Endothelial cell of umbilical vein (primary cell): Measurements from ENCODE around the gene TRIM23.

Experiments
- GATA2 ChIP-seq: IDR thresholded peaks from 2 replicates; pipeline ENCODE4 v1.7.0; 2011; ENCODE audit warnings: low read depth, mild to moderate bottlenecking, moderate library complexity, mixed read lengths, low read length; ENCODE audit not compliant: insufficient read length, insufficient read depth
- JUN ChIP-seq: IDR thresholded peaks from 2 replicates; pipeline ENCODE4 v1.6.1; 2011; ENCODE audit warnings: borderline replicate concordance, low read depth; ENCODE audit not compliant: insufficient read length, insufficient read depth
- MYC ChIP-seq: IDR thresholded peaks from one replicate; pipeline ENCODE4 v1.6.1; 2011; ENCODE audit warnings: mild to moderate bottlenecking, low read depth, low read length
- POLR2A ChIP-seq: IDR thresholded peaks from 2 replicates; pipeline ENCODE4 v1.6.1; 2012; ENCODE audit warnings: low read depth, mild to moderate bottlenecking, control low read depth, low read length
- POLR2AphosphoS5 ChIP-seq: IDR thresholded peaks from 2 replicates; pipeline ENCODE4 v1.6.1; 2012; ENCODE audit warnings: low read depth, mild to moderate bottlenecking, control low read depth, low read length, moderate library complexity; ENCODE audit not compliant: insufficient read depth
- TF ChIP-seq, protein P1 (sequence below), 2 donors: IDR thresholded peaks; 1 replicate in 1 of 2; 2 replicates in 1 of 2; pipeline ENCODE4 v1.5.1; 2011; ENCODE audit warnings: low read length in 2 of 2, mild to moderate bottlenecking in 2 of 2, moderate library complexity in 2 of 2, control low read depth in 1 of 2, inconsistent platforms in 1 of 2, low read depth in 1 of 2; ENCODE audit not compliant: insufficient read depth in 1 of 2; ENCODE audit errors: extremely low read depth in 1 of 2

DNA sequence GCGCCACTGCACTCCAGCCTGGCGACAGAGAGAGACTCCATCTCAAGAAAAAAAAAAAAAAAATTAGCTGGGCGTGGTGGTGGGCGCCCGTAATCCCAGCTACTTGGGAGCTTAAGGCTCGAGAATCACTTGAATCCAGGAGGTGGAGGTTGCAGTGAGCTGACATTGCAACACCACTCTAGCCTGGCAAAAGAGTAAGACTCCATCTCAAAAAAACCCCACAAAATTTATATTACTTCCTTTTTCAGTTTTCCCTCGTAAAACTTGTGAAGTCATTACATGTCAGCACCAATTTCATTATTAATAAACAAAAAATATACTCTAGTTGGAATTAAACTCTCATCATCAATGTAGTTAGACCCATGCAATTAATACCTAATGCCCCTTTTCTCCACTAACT lies 44.6 kb upstream of the TRIM23 start:
- TF ChIP-seq, protein P1, sequence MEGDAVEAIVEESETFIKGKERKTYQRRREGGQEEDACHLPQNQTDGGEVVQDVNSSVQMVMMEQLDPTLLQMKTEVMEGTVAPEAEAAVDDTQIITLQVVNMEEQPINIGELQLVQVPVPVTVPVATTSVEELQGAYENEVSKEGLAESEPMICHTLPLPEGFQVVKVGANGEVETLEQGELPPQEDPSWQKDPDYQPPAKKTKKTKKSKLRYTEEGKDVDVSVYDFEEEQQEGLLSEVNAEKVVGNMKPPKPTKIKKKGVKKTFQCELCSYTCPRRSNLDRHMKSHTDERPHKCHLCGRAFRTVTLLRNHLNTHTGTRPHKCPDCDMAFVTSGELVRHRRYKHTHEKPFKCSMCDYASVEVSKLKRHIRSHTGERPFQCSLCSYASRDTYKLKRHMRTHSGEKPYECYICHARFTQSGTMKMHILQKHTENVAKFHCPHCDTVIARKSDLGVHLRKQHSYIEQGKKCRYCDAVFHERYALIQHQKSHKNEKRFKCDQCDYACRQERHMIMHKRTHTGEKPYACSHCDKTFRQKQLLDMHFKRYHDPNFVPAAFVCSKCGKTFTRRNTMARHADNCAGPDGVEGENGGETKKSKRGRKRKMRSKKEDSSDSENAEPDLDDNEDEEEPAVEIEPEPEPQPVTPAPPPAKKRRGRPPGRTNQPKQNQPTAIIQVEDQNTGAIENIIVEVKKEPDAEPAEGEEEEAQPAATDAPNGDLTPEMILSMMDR (IDR thresholded peaks at IDR 0.05; ENCODE audit: extremely low read depth in 1 of 2, insufficient read depth in 1 of 2, low read depth in 1 of 2, low read length in 2 of 2) = no peak
- TF ChIP-seq POLR2A (no peak), POLR2AphosphoS5 (no peak), JUN (no peak), GATA2 (no peak), MYC (no peak)
